OCI-LY1 (cell line): ENCODE results near the gene AREG.

ENCODE experiments used
- H2AFZ ChIP-seq: fragments of 200-600 bp; sonication (generic), shearing (Covaris generic); 2 replicates; pipeline ENCODE4 v1.6.0; 2014; ENCODE audit warnings: antibody characterized with exemption, mild to moderate bottlenecking, low read length
- H3F3A ChIP-seq: fragments of 200-600 bp; sonication (generic), shearing (Covaris generic); 2 replicates; pipeline ENCODE4 v1.6.0; 2014; ENCODE audit warnings: mild to moderate bottlenecking, antibody characterized with exemption, low read length, moderate library complexity; ENCODE audit not compliant: insufficient read depth
- H3K27ac ChIP-seq: fragments of 200-600 bp; sonication (generic); 2 replicates; pipeline ENCODE4 v1.5.1; 2014; ENCODE audit warnings: low read length, mixed run types, mild to moderate bottlenecking, low read depth; ENCODE audit not compliant: poor library complexity, severe bottlenecking
- H3K27me3 ChIP-seq: fragments of 200-600 bp; sonication (generic); 2 replicates; pipeline ENCODE4 v1.6.0; 2014; ENCODE audit warnings: antibody characterized with exemption, mild to moderate bottlenecking, low read length, moderate library complexity; ENCODE audit not compliant: insufficient read depth
- H3K36me3 ChIP-seq: fragments of 200-600 bp; sonication (generic); 2 replicates; pipeline ENCODE4 v1.6.1; 2014; ENCODE audit warnings: mild to moderate bottlenecking, antibody characterized with exemption, low read length, moderate library complexity, mixed read lengths; ENCODE audit not compliant: insufficient read depth
- H3K4me1 ChIP-seq: fragments of 200-600 bp; sonication (generic); 2 replicates; pipeline ENCODE4 v1.5.1; 2014; ENCODE audit warnings: mild to moderate bottlenecking, low read length, moderate library complexity; ENCODE audit not compliant: insufficient read depth, severe bottlenecking
- H3K4me2 ChIP-seq: fragments of 200-600 bp; sonication (generic), shearing (Covaris generic); 2 replicates; pipeline ENCODE4 v1.6.1; 2014; ENCODE audit warnings: low read length
- H3K4me3 ChIP-seq: fragments of 200-600 bp; sonication (generic); 2 replicates; pipeline ENCODE4 v1.5.1; 2014; ENCODE audit warnings: low read length, low read depth, mild to moderate bottlenecking, mixed read lengths; ENCODE audit not compliant: poor library complexity, severe bottlenecking
- H3K79me2 ChIP-seq: fragments of 200-600 bp; shearing (Covaris generic); 2 replicates; pipeline ENCODE4 v1.6.1; 2016; ENCODE audit warnings: mixed run types, low read length, mixed read lengths; ENCODE audit not compliant: insufficient read depth
- H3K9ac ChIP-seq: fragments of 200-600 bp; sonication (generic), shearing (Covaris generic); 2 replicates; pipeline ENCODE4 v1.6.1; 2014; ENCODE audit warnings: mild to moderate bottlenecking, low read length, mixed read lengths
- H3K9me2 ChIP-seq: fragments of 200-600 bp; sonication (generic), shearing (Covaris generic); 2 replicates; pipeline ENCODE4 v1.6.1; 2014; ENCODE audit warnings: low read depth, mild to moderate bottlenecking, low read length, mixed read lengths
- H3K9me3 ChIP-seq: fragments of 200-600 bp; shearing (Covaris generic); 2 replicates; pipeline ENCODE4 v1.6.1; 2014; ENCODE audit warnings: low read length, mixed read lengths
- H4K20me1 ChIP-seq: fragments of 200-600 bp; sonication (generic), shearing (Covaris generic); 2 replicates; pipeline ENCODE4 v1.6.0; 2016; ENCODE audit warnings: mild to moderate bottlenecking, low read length; ENCODE audit not compliant: insufficient read depth
- CTCF ChIP-seq: fragments of 200-600 bp; sonication (generic), shearing (Covaris generic); IDR thresholded peaks from 2 replicates; pipeline ENCODE4 v1.5.1; 2017; ENCODE audit warnings: mild to moderate bottlenecking, antibody characterized with exemption, low read length, moderate library complexity, mixed read lengths
- EZH2 ChIP-seq: fragments of 200-600 bp; sonication (generic), shearing (Covaris generic); IDR thresholded peaks from 2 replicates; pipeline ENCODE4 v1.8.0; 2017; ENCODE audit warnings: borderline replicate concordance, mixed run types, mild to moderate bottlenecking, antibody characterized with exemption, low read length, moderate library complexity, mixed read lengths

AREG gene

GRCh38 chr4:74446193-74446868 is 1.4 kb downstream of the AREG start:
- TF ChIP-seq EZH2: no peak
- no peak for TF ChIP-seq CTCF
- H2AFZ ChIP-seq: no peak overlapping the region
- H3K4me1 ChIP-seq: peaks cover 7% of the 10 kb centered on the region
- H3K27ac ChIP-seq: no peak overlapping the region
- H3K9me3 ChIP-seq: no peaks in the 10 kb centered on the region
- no peaks in the 10 kb centered on the region for H3K79me2 ChIP-seq
- H3K27me3 ChIP-seq: no peaks in the 10 kb centered on the region
- no peak overlapping the region for H3K4me2 ChIP-seq
- no peaks in the 10 kb centered on the region for H4K20me1 ChIP-seq
- H3K4me3 ChIP-seq: no peak overlapping the region
- H3K9ac ChIP-seq: no peak overlapping the region
- no peaks in the 10 kb centered on the region for H3K36me3 ChIP-seq
- H3F3A ChIP-seq: no peaks in the 10 kb centered on the region
- H3K9me2 ChIP-seq: no peaks in the 10 kb centered on the region

- no peaks in the 10 kb centered on the region for H3K9me2 ChIP-seq
- no peaks in the 10 kb centered on the region for H3K27me3 ChIP-seq
- no peak overlapping the region for H2AFZ ChIP-seq
- no peak overlapping the region for H3K4me3 ChIP-seq
- H3K9me3 ChIP-seq: no peaks in the 10 kb centered on the region
- no peaks in the 10 kb centered on the region for H3F3A ChIP-seq
- no peaks in the 10 kb centered on the region for H3K36me3 ChIP-seq
- no peak overlapping the region for H3K9ac ChIP-seq
- H3K4me1 ChIP-seq: peaks cover 7% of the 10 kb centered on the region
- H4K20me1 ChIP-seq: no peaks in the 10 kb centered on the region
- no peak overlapping the region for H3K4me2 ChIP-seq
- no peak for TF ChIP-seq EZH2
- TF ChIP-seq CTCF: no peak
- no peaks in the 10 kb centered on the region for H3K79me2 ChIP-seq
- H3K27ac ChIP-seq: no peak overlapping the region
These were observed 2.0 kb downstream of the AREG start for GRCh38 chr4:74446896-74447295.

GRCh38 chr4:74447636-74448233 is 2.8 kb downstream of the AREG start:
- H3K9ac ChIP-seq: no peak overlapping the region
- H3K4me1 ChIP-seq: peaks cover 7% of the 10 kb centered on the region
- no peaks in the 10 kb centered on the region for H3K36me3 ChIP-seq
- no peak overlapping the region for H3K27ac ChIP-seq
- H3K79me2 ChIP-seq: no peaks in the 10 kb centered on the region
- no peaks in the 10 kb centered on the region for H4K20me1 ChIP-seq
- H3K4me3 ChIP-seq: no peak overlapping the region
- H3K9me2 ChIP-seq: no peaks in the 10 kb centered on the region
- H3K27me3 ChIP-seq: no peaks in the 10 kb centered on the region
- no peaks in the 10 kb centered on the region for H3K9me3 ChIP-seq
- H3F3A ChIP-seq: no peaks in the 10 kb centered on the region
- TF ChIP-seq EZH2: no peak
- H3K4me2 ChIP-seq: no peak overlapping the region
- H2AFZ ChIP-seq: no peak overlapping the region
